ENCODE measurements around the gene STAC2.
A peak's percentile ranks its signal among the peaks of the same experiment; 100 is the strongest.

The STAC2 gene

GRCh38 chr17:39166437-39167335 is 59.1 kb downstream of the STAC2 start:
- Histone ChIP-seq H3K4me3 (ENCODE audit: low read length in 2 of 2) (no peak overlapping the region), H3K27me3 (ENCODE audit: control insufficient read depth in 2 of 2, insufficient read depth in 2 of 2, low read length in 2 of 2) (no peaks in the 10 kb centered on the region), H3K9me3 (ENCODE audit: control insufficient read depth in 2 of 2, low read length in 2 of 2) (no peaks in the 10 kb centered on the region), H3K27ac (ENCODE audit: low read depth in 2 of 2, low read length in 2 of 2) (peak overlapping the region in 1 of 2 donors; percentile 18), H3K9ac (ENCODE audit: low read depth in 1 of 2, low read length in 2 of 2) (no peak overlapping the region), H3K4me1 (ENCODE audit: control insufficient read depth in 2 of 2, insufficient read depth in 2 of 2, low read length in 2 of 2) (peaks cover 3% of the 10 kb centered on the region in 2 donors), H3K36me3 (ENCODE audit: control insufficient read depth in 2 of 2, insufficient read depth in 2 of 2, low read length in 2 of 2) (no peaks in the 10 kb centered on the region)

- H3K9ac ChIP-seq (ENCODE audit: low read depth in 1 of 2, low read length in 2 of 2), result peak within 1 kb of the TSS; percentile 21 to 24
- H3K9me3 ChIP-seq (ENCODE audit: control insufficient read depth in 2 of 2, low read length in 2 of 2), result no peaks in the 10 kb centered on the region
- peak within 1 kb of the TSS; percentile 68 to 76 for H3K4me3 ChIP-seq (ENCODE audit: low read length in 2 of 2)
- H3K27me3 ChIP-seq (ENCODE audit: control insufficient read depth in 2 of 2, insufficient read depth in 2 of 2, low read length in 2 of 2), result no peaks in the 10 kb centered on the region
- H3K36me3 ChIP-seq (ENCODE audit: control insufficient read depth in 2 of 2, insufficient read depth in 2 of 2, low read length in 2 of 2), result no peaks in the 10 kb centered on the region
- peaks cover 3% of the 10 kb centered on the region in 2 donors for H3K4me1 ChIP-seq (ENCODE audit: control insufficient read depth in 2 of 2, insufficient read depth in 2 of 2, low read length in 2 of 2)
- H3K27ac ChIP-seq (ENCODE audit: low read depth in 2 of 2, low read length in 2 of 2), result peak within 1 kb of the TSS in 1 of 2 donors; percentile 18
These were observed 59.9 kb downstream of the STAC2 start, which contains the start of gene ARL5C for GRCh38 chr17:39165841-39166349. Gene ARL5C (minus strand): TSS chr17:39166161. CDS start chr17:39165760, 401 bp downstream.

GRCh38 chr17:39165178-39165840 is 60.4 kb downstream of the STAC2 start:
- H3K27ac ChIP-seq (ENCODE audit: low read depth in 2 of 2, low read length in 2 of 2), result no peak overlapping the region
- peak overlapping the region; percentile 21 to 24 for H3K9ac ChIP-seq (ENCODE audit: low read depth in 1 of 2, low read length in 2 of 2)
- H3K4me3 ChIP-seq (ENCODE audit: low read length in 2 of 2), result peak overlapping the region; percentile 68 to 76
- peaks cover 3% of the 10 kb centered on the region in 2 donors for H3K4me1 ChIP-seq (ENCODE audit: control insufficient read depth in 2 of 2, insufficient read depth in 2 of 2, low read length in 2 of 2)
- no peaks in the 10 kb centered on the region for H3K27me3 ChIP-seq (ENCODE audit: control insufficient read depth in 2 of 2, insufficient read depth in 2 of 2, low read length in 2 of 2)
- no peaks in the 10 kb centered on the region for H3K9me3 ChIP-seq (ENCODE audit: control insufficient read depth in 2 of 2, low read length in 2 of 2)
- H3K36me3 ChIP-seq (ENCODE audit: control insufficient read depth in 2 of 2, insufficient read depth in 2 of 2, low read length in 2 of 2), result no peaks in the 10 kb centered on the region

- Histone ChIP-seq H3K36me3 (ENCODE audit: control insufficient read depth in 2 of 2, insufficient read depth in 2 of 2, low read length in 2 of 2) (no peaks in the 10 kb centered on the region), H3K4me1 (ENCODE audit: control insufficient read depth in 2 of 2, insufficient read depth in 2 of 2, low read length in 2 of 2) (peaks cover 3% of the 10 kb centered on the region in 2 donors), H3K27ac (ENCODE audit: low read depth in 2 of 2, low read length in 2 of 2) (no peak overlapping the region), H3K9me3 (ENCODE audit: control insufficient read depth in 2 of 2, low read length in 2 of 2) (no peaks in the 10 kb centered on the region), H3K9ac (ENCODE audit: low read depth in 1 of 2, low read length in 2 of 2) (peak overlapping the region; percentile 24 to 46), H3K4me3 (ENCODE audit: low read length in 2 of 2) (peak overlapping the region; percentile 68 to 76), H3K27me3 (ENCODE audit: control insufficient read depth in 2 of 2, insufficient read depth in 2 of 2, low read length in 2 of 2) (no peaks in the 10 kb centered on the region)
These were observed 61.0 kb downstream of the STAC2 start for GRCh38 chr17:39164675-39165143.

- Histone ChIP-seq H3K27me3 (ENCODE audit: control insufficient read depth in 2 of 2, insufficient read depth in 2 of 2, low read length in 2 of 2) (no peaks in the 10 kb centered on the region), H3K9me3 (ENCODE audit: control insufficient read depth in 2 of 2, low read length in 2 of 2) (no peaks in the 10 kb centered on the region)
These were observed 63.8 kb downstream of the STAC2 start for GRCh38 chr17:39161962-39162361.

More at GRCh38 chr17:39161962-39162361, 63.8 kb downstream of the STAC2 start:
- no peak overlapping the region for H3K27ac ChIP-seq (ENCODE audit: low read depth in 2 of 2, low read length in 2 of 2)
- no peak overlapping the region for H3K9ac ChIP-seq (ENCODE audit: low read depth in 1 of 2, low read length in 2 of 2)
- peaks cover 3% of the 10 kb centered on the region in 2 donors for H3K4me1 ChIP-seq (ENCODE audit: control insufficient read depth in 2 of 2, insufficient read depth in 2 of 2, low read length in 2 of 2)
- H3K36me3 ChIP-seq (ENCODE audit: control insufficient read depth in 2 of 2, insufficient read depth in 2 of 2, low read length in 2 of 2), result no peaks in the 10 kb centered on the region
- no peak overlapping the region for H3K4me3 ChIP-seq (ENCODE audit: low read length in 2 of 2)
